Stimulated activated CD4-positive, alpha-beta T cell treated with anti-CD3 and anti-CD28 coated beads, TNF-alpha, amount 100 ng/mL, for 48 hours (primary cell): ENCODE results near the gene PPP2R1B.
"Not testable (repeated sequence)": the region's sequence is repeated elsewhere in the genome, so short reads cannot be mapped to it uniquely, and the experiment has no call there.

ENCODE experiments used
- DNase-seq, 3 donors: peaks; one replicate each; pipeline ENCODE4 v3.0.0-alpha.2; 2020; ENCODE audit warnings: low read depth in 3 of 3

Gene PPP2R1B

DNA sequence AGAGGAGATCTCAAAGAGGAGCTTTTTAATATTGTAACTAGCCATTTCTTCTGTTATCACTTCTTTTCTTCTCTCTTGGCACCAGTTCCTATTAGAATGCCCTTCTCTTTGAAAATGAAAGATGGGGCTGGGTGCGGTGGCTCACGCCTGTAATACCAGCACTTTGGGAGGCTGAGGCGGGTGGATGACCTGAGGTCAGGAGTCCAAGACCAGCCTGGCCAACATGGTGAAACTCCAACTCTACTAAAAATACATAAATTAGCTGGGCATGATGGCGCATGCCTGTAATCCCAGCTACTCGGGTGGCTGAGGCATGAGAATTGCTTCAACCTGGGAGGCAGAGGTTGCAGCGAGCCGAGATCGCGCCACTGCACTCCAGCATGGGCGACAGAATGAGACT lies 18.1 kb upstream of the PPP2R1B start:
- DNase-seq = not testable (repeated sequence)

DNA sequence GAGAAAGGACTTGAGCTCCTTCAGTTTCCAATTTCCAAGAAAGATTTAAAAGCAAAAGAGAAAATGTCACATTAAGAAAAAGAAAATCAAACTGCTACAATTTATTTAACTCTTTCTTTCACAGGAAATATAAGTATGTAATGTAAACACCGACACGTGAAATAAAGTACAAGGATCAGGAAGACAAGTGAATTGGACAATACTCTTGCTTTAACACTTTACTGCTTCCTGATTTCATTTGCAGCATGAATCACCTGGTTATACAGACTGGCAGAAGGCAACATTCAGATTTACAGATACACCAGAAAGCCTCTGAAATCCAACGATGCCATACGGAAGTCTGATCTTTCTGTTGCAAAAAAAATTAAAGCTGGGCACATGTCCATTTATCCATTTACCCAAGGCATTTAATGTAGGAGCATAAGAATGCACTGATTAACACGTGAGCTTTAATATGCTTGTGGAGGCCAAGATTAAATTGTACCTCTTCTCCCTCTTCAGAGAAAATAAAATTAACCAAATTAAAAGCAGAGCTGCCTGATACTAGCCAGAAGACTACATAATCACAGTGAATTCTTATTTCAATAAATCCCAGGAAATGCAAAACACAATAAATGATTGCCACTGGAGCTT lies 16.0 kb upstream of the PPP2R1B start:
- no peak for DNase-seq

- DNase-seq = no peak
Measured at GRCh38 chr11:111779118-111779517, 12.9 kb upstream of the PPP2R1B start.

GRCh38 chr11:111778047-111778558 lies 11.9 kb upstream of the PPP2R1B start:
- DNase-seq = no peak

GRCh38 chr11:111777094-111778046 lies 11.2 kb upstream of the PPP2R1B start:
- DNase-seq = no peak

- DNase-seq = no peak
Measured at GRCh38 chr11:111776398-111777093, 10.4 kb upstream of the PPP2R1B start.

DNA sequence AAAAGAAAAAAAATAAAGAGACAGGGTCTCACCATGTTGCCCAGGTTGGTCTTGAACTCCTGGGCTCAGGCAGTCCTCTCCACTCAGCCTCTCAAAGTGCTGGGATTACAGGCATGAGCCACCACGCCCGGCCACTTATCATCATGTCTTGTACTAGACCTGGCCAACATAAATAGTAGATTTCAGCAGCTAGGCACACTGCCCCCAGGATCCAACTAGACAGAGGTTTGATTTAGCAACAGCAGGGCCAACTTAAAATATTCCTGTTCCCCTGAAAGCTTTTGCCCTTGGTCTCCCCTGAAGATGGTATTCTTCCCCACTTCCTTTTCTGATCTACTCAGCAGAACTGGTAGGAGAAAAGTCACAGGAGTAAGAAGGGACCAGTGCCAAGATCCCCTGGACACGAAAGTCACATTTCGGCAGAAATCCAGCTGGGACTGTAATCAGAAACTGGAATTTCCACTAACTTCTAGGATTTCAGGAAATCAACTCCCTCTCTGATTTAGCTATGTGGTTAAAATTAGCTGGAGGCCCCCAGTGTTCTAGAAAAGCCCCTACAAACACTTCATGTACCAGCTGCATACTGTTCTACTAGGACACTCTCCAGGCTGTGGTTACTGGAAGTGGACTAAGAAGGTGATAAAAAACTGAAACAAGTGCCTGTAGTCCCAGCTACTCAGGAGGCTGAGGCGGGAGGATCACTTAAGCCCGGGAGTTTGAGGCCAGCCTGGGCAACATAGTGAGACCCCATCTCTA lies 8.9 kb upstream of the PPP2R1B start:
- DNase-seq = no peak

DNA sequence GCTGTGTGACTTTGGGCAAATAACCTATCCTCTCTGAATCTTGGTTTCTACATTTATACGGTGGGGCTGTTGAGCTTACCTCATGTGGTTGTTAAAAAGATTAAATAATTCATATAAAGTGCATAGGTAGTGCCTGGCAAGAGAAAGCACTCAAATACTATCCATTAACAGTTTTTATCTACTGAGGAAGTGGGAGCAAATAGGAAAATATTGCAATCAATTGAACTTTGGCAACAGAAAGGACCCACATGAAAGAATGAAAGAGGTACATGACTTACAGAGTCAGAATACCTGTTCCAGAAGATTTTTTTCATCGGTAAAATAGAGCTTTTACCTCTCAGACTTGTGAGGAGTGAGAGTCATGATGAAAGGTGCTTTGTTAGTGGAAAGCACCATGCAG lies 6.3 kb upstream of the PPP2R1B start:
- DNase-seq = no peak

GRCh38 chr11:111771205-111771604 lies 5.0 kb upstream of the PPP2R1B start:
- not testable (repeated sequence) for DNase-seq

DNA sequence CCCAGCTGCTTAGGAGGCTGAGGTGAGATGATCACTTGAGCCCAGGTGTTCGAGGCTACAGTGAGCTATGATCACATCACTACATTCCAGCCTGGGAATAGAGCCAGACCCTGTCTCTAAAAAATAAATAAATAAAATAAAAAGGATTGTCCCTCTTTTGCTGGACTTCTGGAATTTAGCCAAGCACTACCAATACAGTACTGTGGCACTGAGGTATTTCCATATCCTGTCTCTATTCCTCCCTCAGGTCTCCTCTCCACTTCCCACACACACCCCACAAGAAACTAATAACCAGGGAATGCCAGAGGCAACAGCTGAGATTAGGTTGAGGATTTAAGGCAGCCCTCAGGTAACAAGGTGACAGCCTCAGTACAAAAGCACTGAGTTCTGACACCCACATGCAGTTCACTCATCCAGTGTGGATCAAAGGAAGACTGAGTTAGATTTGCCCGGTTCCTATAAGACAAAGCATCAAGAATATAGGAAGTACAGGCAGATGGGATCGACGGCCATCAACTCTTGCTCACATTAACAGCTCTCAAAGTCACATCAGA lies 4.5 kb upstream of the PPP2R1B start:
- no peak for DNase-seq

DNA sequence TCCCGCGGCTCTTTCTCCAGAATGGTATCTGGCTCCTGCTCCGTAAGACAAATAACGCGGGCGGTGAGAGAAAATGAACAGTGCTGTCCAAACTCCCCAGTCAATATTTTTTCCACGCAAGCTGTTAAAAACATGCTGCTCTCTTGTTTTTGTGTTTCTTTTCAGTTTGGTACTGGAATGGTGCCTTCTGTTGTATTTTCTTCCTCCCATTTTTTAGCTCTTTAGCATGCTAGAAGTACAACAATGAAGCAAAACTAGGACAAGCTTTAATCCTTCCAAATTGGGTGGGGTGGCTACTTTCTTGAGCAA lies 599 bp upstream of the PPP2R1B start:
- DNase-seq = no peak

DNA sequence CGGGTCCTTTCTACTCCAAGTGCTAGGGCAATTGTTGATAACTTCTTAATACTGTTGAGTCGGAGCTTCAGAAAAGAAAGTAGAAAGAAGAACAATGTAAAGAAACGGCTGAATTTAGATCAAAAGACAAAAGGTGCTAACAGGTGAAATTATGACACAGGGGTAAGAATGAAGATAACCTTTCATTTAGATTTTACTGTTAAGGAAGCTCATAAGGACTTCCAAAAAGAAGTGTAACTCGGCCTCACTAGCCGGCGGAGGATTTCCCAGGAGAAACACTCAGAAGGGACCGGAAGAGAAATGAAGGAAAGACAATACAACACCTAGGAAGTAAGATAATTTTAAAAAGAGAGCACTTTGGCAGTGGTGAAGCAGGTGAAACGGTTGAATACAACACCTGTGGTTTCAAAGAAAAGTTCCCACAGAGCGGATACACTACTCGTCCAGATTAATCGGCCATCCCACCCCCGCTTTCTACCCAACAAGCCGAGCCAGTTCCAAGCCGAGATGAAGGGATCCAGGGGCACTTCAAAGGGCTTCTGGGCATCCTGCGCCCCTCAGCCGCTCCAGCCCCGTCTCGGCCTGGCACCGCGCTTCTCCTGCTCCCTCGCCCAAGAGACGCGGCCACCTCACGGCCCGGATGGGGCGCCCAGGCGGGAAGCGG lies 737 bp downstream of the PPP2R1B start:
- DNase-seq = no peak

GRCh38 chr11:111764621-111765020 lies 1.6 kb downstream of the PPP2R1B start:
- DNase-seq = no peak

DNA sequence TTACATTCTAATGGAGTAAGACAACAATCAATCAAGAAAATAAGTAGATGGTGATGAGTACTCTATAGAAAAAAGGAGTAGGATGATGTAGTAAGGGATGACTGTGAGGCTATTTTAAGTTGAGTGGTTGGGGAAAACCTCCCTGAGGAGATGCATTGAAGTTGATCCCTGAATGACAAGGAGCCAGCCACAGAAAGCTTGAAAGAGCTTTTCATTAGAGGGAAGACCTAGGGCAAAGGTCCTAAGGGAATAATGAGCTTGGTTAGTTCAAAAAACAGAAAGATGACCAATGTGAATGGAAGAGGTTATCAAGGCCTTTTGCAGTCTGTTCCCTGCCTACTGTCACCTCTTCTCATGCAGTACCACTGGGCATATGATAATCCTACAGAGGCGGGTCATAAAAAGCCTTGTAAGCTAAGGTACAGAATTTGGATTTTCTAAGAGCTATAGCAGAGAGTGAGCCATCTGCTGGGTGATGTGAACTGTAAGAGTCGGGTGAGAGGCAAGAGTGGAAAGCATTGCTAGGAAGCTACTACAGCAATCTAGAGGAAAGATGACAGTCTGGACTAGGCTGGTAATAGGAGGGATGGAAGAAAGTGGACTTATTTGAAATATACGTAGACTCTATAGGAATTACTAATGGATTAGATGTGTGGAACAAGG lies 3.1 kb downstream of the PPP2R1B start:
- no peak for DNase-seq

DNA sequence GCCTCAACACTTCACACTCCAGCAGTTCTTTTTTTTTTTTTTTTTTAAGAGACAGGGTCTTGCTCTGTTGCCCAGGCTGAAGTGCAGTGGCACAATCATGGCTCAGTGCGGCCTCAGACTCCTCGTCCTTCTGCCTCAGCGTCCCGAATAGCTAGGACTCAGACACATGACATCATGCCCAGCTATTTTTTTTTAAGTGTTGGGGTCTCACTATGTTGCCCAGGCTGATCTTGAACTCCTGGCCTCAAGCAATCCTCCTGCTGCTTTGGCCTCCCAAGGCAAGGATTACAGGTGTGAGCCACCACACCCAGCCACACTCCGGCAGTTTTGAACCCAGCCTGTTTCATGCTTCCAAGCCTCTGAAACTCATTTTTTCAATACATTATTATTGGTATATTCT lies 3.7 kb downstream of the PPP2R1B start:
- DNase-seq = no peak

GRCh38 chr11:111761036-111761435 lies 5.2 kb downstream of the PPP2R1B start:
- DNase-seq = no peak

DNA sequence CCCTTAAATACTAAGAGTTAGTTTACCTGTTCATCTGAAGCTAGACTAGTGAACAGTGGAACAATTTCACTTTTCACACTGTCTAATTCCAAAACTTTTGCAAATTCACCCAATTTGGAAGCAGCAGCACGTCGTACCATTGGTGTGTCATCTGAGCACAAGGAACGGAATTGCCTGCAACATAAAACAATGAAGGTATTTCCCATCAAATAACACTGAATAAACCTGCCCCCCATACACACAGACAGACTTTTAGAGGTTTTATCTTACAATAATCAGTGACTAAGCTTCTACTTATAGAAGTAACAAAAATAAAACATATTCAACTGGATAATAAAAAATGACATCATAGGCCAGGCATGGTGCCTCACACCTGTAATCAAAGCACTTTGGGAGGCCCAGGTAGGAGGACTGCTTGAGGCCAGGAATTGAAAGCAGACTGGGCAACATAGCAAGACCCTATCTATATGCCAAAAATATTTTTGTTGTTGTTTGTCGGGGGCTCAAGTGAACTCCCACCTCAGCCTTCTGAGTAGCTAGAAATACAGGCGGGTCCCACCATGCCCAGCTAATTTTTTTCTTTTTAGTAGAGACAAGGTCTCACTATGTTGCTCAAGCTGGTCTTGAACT lies 6.3 kb downstream of the PPP2R1B start:
- no peak for DNase-seq

DNA sequence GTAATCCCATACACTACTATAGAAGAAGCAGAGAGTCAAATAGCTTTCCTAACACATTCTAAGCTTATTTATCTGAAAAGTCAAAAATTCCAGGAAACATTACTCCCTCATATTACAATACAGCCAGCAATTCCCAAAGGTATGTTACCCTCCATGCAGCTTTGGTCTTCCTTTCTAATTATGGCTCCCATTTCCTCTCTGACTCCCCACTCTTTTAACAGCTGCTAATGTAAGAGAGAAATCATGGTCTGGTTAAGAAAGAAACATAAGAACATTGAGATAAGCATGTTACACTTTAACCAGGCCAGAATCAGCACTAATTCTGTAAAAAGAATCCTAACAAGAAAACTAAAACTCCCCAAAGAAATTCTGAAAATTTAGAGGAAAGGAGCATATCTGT lies 6.8 kb downstream of the PPP2R1B start:
- no peak for DNase-seq

DNA sequence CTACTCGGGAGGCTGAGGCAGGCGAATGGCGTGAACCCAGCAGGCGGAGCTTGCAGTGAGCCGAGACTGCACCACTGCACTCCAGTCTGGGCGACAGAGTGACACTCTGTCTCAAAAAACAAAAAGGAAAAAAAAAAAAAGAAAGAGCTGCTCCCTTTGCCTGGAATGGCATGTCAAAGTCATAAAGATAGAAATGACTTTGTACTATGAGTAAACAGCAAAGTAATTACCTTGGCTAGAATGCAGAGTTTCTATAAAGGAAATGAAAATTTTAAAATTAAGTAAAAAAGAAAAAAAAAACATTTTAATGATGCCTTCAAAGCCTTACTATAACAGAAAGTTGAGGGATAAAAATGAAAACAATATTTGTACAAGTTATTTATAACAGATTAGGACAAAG lies 10.1 kb downstream of the PPP2R1B start:
- no peak for DNase-seq

GRCh38 chr11:111749646-111750045 lies 16.5 kb downstream of the PPP2R1B start:
- DNase-seq = no peak
